OCI-LY7 (cell line): ENCODE measurements around the gene GLYAT. TPM values are rescaled to one million over a fixed set of nuclear protein-coding genes. Genes with fewer than 3 reads are reported as not detected.

Experiments
- BruUV-seq: library from RNA; stranded (reverse); fragments of 400-500 nt; replicated peaks from 2 replicates; lab custom pipeline; 2021; lab: Mats Ljungman, UMichigan
- CTCF ChIA-PET: fragments of 300-600 bp; sonication (Branson Sonifier 250); formaldehyde crosslinking; loops from one replicate; lab custom pipeline; 2022; ENCODE audit warnings: antibody characterized with exemption; ENCODE audit not compliant: unreplicated experiment; lab: Charles Lee
- POLR2A ChIA-PET: fragments of 300-600 bp; sonication (Branson Sonifier 250); formaldehyde crosslinking; loops from one replicate; lab custom pipeline; 2022; ENCODE audit warnings: antibody characterized with exemption; lab: Charles Lee
- DNase-seq: peaks from one replicate; pipeline ENCODE4 v3.0.0-alpha.2; 2015; ENCODE audit warnings: low spot score
- H2AFZ ChIP-seq: fragments of 200-600 bp; sonication (generic), shearing (Covaris generic); 2 replicates; pipeline ENCODE4 v1.6.1; 2014; ENCODE audit warnings: mild to moderate bottlenecking, antibody characterized with exemption, low read length, moderate library complexity
- H3K27ac ChIP-seq: fragments of 200-600 bp; sonication (generic); 2 replicates; pipeline ENCODE4 v1.5.1; 2014; ENCODE audit warnings: mixed run types, low read depth, mild to moderate bottlenecking, moderate library complexity, low read length, inconsistent platforms; ENCODE audit not compliant: poor library complexity, severe bottlenecking
- H3K36me3 ChIP-seq: fragments of 200-600 bp; sonication (generic); 2 replicates; pipeline ENCODE4 v1.6.1; 2014; ENCODE audit warnings: mild to moderate bottlenecking, antibody characterized with exemption, low read length, moderate library complexity, mixed read lengths; ENCODE audit not compliant: insufficient read depth
- H3K4me1 ChIP-seq: fragments of 200-600 bp; sonication (generic); 2 replicates; pipeline ENCODE4 v1.5.1; 2014; ENCODE audit warnings: mild to moderate bottlenecking, low read length; ENCODE audit not compliant: insufficient read depth, poor library complexity, severe bottlenecking
- H3K4me2 ChIP-seq: fragments of 200-600 bp; sonication (generic); 2 replicates; pipeline ENCODE4 v1.6.1; 2014; ENCODE audit warnings: mild to moderate bottlenecking, low read length
- H3K4me3 ChIP-seq: fragments of 200-600 bp; sonication (generic); 2 replicates; pipeline ENCODE4 v1.5.1; 2014; ENCODE audit warnings: mild to moderate bottlenecking, low read depth, low read length; ENCODE audit not compliant: poor library complexity, severe bottlenecking
- H3K79me2 ChIP-seq: fragments of 200-600 bp; sonication (generic); 2 replicates; pipeline ENCODE4 v1.6.1; 2016; ENCODE audit warnings: low read depth, mild to moderate bottlenecking, low read length, moderate library complexity, mixed read lengths; ENCODE audit not compliant: insufficient read depth
- H3K9me2 ChIP-seq: fragments of 200-600 bp; sonication (generic); 2 replicates; pipeline ENCODE4 v1.6.1; 2016; ENCODE audit warnings: mild to moderate bottlenecking, low read length, mixed read lengths; ENCODE audit not compliant: insufficient read depth
- H3K9me3 ChIP-seq: fragments of 200-600 bp; sonication (generic); 2 replicates; pipeline ENCODE4 v1.6.1; 2014; ENCODE audit warnings: mild to moderate bottlenecking, mixed run types, low read length, mixed read lengths
- H4K20me1 ChIP-seq: fragments of 200-600 bp; sonication (generic); 2 replicates; pipeline ENCODE4 v1.6.1; 2014; ENCODE audit warnings: mild to moderate bottlenecking, antibody characterized with exemption, low read length, moderate library complexity, mixed read lengths; ENCODE audit not compliant: insufficient read depth
- EZH2phosphoT487 ChIP-seq: fragments of 200-600 bp; sonication (generic); IDR thresholded peaks from 2 replicates; pipeline ENCODE4 v1.6.1; 2018; ENCODE audit warnings: low read depth, borderline replicate concordance, mild to moderate bottlenecking, mixed run types, antibody characterized with exemption, low read length, moderate library complexity, mixed read lengths
- intact Hi-C: fragments of 100-400 bp; cut with micrococcal nuclease; formaldehyde crosslinking; loops from one replicate; pipeline ENCODE4 v1.10.0; 2022; ENCODE audit not compliant: unreplicated experiment
- total RNA-seq, 2 experiments: library from RNA; depleted of rRNA in 1 of 2; stranded (reverse); fragments of >200 nt in 1 of 2; shearing (Covaris generic) in 1 of 2; gene quantifications; 2 replicates each; pipeline ENCODE4 v1.2.3, GENCODE V29; 2014 to 2022
- TF ChIP-seq, protein P1 (sequence below): fragments of 200-600 bp; sonication (generic); conservative IDR thresholded peaks from 2 replicates; pipeline ENCODE4 v1.5.1; 2014; ENCODE audit warnings: mild to moderate bottlenecking, antibody characterized with exemption, low read length, moderate library complexity, mixed read lengths

The GLYAT gene
- total RNA-seq, 2 experiments from 2014 or later, result not detected

DNA sequence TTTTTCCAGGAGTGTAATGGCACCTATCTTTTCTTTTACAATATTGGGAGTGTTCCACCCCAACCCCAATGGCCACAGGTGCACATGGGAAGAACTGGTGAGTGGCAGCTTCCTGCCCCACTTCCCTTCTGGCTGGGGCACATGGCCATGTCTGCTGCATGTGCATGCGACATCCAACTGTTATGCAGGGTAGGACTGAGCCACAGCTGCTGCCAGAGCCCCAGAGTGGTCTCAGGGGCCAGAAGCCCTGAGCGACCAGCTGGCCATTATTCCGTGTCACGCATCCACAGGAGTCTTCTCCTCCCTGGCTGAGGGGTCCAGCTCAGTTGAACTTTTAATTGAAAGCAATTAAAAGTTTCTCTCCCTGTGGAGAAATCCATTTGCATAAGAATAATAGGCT lies 8.7 kb upstream of the GLYAT start:
- no peaks in the 10 kb centered on the region for H3K9me3 ChIP-seq
- intact Hi-C loops, result no loop called here
- no peak overlapping the region for H3K4me2 ChIP-seq
- no peaks in the 10 kb centered on the region for H3K36me3 ChIP-seq
- TF ChIP-seq, protein P1, sequence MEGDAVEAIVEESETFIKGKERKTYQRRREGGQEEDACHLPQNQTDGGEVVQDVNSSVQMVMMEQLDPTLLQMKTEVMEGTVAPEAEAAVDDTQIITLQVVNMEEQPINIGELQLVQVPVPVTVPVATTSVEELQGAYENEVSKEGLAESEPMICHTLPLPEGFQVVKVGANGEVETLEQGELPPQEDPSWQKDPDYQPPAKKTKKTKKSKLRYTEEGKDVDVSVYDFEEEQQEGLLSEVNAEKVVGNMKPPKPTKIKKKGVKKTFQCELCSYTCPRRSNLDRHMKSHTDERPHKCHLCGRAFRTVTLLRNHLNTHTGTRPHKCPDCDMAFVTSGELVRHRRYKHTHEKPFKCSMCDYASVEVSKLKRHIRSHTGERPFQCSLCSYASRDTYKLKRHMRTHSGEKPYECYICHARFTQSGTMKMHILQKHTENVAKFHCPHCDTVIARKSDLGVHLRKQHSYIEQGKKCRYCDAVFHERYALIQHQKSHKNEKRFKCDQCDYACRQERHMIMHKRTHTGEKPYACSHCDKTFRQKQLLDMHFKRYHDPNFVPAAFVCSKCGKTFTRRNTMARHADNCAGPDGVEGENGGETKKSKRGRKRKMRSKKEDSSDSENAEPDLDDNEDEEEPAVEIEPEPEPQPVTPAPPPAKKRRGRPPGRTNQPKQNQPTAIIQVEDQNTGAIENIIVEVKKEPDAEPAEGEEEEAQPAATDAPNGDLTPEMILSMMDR, result no peak
- no peak for TF ChIP-seq EZH2phosphoT487
- no peaks in the 10 kb centered on the region for H4K20me1 ChIP-seq
- H3K4me1 ChIP-seq, result no peaks in the 10 kb centered on the region
- ChIA-PET POLR2A (no interaction called here), CTCF (no interaction called here)
- BruUV-seq, result no TSS peak
- no peak for DNase-seq
- no peak overlapping the region for H2AFZ ChIP-seq
- H3K9me2 ChIP-seq, result no peaks in the 10 kb centered on the region
- no peaks in the 10 kb centered on the region for H3K79me2 ChIP-seq
- H3K27ac ChIP-seq, result no peak overlapping the region
- no peak overlapping the region for H3K4me3 ChIP-seq

DNA sequence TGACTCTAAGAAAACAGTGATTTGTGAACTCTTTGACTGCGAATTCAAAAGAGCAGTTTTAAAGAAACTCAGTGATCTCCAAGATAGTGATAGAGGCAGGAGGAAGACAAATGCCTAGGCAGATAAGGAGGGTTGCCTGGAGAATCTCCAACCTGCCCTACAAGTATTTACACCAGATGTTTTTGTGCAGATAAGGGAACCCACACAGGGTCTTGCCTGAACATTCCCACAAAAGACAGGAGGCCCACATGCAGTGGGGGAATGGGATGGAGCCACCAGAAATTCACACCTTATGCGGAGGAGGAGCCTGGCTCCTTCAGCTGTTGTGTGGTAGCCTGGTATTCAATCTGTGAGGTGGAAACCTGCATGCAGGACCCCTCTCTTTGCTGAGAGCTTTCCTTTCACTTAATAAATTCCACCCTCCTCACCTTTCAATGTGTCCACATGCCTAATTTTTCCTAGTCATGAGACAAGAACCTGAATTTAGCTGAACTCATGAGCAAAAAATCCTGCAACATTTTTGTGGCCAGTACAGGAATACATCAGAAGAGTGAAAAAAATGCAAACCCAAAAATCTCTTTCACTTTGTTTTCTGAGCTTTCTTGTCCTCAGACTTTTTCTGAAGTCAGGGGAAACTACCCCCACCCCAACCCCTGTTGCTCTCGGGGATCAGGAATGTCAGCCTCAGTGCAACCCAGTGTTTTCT lies 8.1 kb upstream of the GLYAT start:
- BruUV-seq, result no TSS peak
- no peak overlapping the region for H3K27ac ChIP-seq
- TF ChIP-seq, protein P1, result no peak
- TF ChIP-seq EZH2phosphoT487, result no peak
- no peak overlapping the region for H3K4me2 ChIP-seq
- no peak overlapping the region for H2AFZ ChIP-seq
- ChIA-PET POLR2A (no interaction called here), CTCF (no interaction called here)
- intact Hi-C loops, result no loop called here
- DNase-seq, result no peak
- H3K36me3 ChIP-seq, result no peaks in the 10 kb centered on the region
- no peaks in the 10 kb centered on the region for H3K79me2 ChIP-seq
- no peak overlapping the region for H3K4me3 ChIP-seq
- H3K9me2 ChIP-seq, result no peaks in the 10 kb centered on the region
- no peaks in the 10 kb centered on the region for H3K9me3 ChIP-seq
- H4K20me1 ChIP-seq, result no peaks in the 10 kb centered on the region
- H3K4me1 ChIP-seq, result no peaks in the 10 kb centered on the region

DNA sequence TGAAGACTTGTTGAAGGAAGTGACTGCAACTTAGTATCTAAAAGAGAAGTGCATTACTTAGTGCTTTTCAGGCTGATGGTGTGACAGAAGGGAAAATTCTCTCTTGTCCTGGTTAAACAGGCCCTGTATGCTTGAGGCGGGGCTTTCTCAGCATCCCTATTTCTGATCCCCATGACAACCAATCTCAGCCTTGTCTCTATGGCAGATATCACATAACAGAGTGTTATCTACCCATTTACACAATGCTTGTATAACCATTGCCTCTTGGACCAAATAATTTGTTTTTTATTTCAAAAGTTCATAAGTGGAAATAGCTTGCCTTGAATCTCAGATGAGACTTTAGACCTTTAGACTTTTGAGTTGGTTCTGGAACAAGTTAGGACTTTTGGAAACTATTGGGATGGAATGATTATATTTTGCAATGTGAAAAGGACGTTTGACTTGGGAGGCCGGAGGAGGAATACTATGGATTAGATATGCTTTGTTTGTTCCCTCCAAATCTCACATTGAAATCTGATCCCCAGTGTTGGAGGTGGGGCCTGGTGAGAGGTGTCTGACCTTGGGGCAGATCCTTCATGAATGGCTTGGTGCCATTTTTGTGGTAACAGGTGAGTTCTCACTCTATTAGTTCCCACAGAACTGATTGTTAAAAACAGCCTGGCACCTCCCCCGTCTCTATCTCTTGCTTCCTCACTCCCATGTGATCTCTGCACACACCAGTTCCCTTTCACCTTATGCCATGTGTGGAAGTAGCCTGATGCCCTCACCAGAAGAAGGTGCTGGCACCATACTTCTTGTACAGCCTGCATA lies 3.1 kb upstream of the GLYAT start:
- Histone ChIP-seq H2AFZ (no peak overlapping the region), H3K4me1 (no peaks in the 10 kb centered on the region), H3K4me2 (no peak overlapping the region), H3K4me3 (no peak overlapping the region), H3K79me2 (no peaks in the 10 kb centered on the region), H3K9me3 (no peaks in the 10 kb centered on the region), H3K9me2 (no peaks in the 10 kb centered on the region), H3K36me3 (no peaks in the 10 kb centered on the region), H4K20me1 (no peaks in the 10 kb centered on the region), H3K27ac (no peak overlapping the region)
- intact Hi-C loops, result no loop called here
- BruUV-seq, result no TSS peak
- DNase-seq, result no peak
- CTCF ChIA-PET, result no interaction called here
- POLR2A ChIA-PET, result no interaction called here
- TF ChIP-seq EZH2phosphoT487, result no peak
- TF ChIP-seq, protein P1, result no peak
